ENCODE measurements around the gene FCN2.

The FCN2 gene

GRCh38 chr9:134880484-134881312 lies at the start of gene FCN2:
TSS of gene FCN2 (plus strand) at chr9:134880810. CDS start at chr9:134880822, 12 bp downstream.
- DNase-seq (ENCODE audit: low read depth) = no peak

DNA sequence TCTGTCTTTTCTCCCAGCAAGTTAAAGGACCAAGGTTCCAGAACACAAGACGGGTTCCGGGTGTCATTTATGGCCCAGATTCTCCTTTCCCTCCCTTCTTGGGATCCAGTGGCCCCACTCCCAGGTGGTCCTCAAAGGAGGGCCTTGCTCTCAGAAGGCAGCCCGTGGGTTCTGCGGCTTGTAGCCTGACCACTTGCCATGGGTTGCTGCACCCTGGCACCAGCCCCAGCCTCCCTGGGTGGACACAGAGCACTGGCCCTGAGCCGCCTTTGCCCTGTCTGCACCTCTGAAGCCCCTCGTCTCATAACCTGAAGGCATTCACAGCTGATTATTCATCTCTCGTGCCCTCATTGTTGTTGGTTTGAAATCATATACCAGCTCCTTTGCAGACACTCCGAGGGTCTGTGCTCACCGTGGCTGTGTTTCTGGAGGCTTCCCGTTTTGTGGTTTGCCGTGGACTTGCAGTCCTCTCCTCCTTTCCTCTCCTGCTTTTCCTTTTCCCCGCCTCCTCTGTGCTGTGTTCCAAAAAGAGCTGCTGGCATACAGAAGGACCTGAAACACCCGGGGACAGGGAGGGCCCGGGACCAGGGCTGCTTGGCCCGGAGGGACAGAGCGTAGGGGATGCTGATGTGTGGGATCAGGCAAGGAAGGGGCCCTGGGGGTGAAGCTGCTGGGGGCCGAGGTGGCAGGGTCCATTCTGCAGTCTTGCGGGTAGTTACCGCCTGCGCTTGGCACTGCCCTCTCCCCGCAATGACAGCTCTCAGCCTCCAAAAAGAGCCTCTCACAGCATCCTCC lies 49.5 kb upstream of the FCN2 start:
- DNase-seq (ENCODE audit: low read depth) = no peak

DNA sequence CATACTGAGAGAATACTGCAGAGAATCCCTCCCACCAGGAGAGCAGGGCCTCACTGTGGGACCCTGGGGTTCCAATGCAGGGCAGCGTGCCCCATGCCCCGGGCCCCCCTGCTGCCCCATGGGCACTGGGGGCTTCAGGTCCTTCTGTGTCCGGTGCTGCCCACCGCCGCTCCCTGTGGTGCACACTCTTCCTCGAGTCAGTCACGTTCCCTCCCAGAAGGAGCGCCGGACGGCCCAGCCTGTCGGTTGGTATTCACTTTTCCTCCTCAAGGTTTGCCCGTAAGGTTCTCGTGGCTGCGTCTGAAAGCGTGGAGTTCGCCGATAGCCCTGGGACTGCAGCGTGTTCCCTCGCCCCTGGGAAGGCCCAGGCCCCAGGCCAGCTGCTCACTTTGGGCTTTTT lies 48.1 kb upstream of the FCN2 start:
- DNase-seq (ENCODE audit: low read depth) = no peak

GRCh38 chr9:134833294-134833880 lies 47.2 kb upstream of the FCN2 start:
- DNase-seq (ENCODE audit: low read depth) = no peak

- no peak for DNase-seq (ENCODE audit: low read depth)
These were observed 46.2 kb upstream of the FCN2 start for GRCh38 chr9:134834217-134834956.

GRCh38 chr9:134834957-134835419 lies 45.6 kb upstream of the FCN2 start:
- DNase-seq (ENCODE audit: low read depth) = no peak

DNA sequence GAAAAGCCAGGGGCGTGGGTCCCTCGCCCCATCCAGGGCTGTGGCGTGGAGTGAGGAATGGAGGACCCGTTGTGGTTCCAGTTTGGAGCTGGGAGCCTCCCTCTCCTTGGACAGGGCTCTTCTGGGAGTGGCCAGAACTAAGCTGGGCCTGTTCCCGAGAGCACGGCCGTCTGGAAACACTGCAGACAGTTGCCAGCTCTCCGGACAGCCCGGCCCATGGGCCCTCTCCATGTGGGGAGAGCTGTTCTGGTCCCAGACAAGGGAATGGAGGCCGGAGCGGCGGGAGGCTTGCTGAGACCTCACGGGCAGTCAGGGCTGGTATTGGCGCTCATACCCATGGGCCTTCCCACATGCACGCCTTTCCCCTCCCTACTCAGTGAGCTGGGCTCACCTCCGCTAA lies 45.2 kb upstream of the FCN2 start:
- no peak for DNase-seq (ENCODE audit: low read depth)

DNA sequence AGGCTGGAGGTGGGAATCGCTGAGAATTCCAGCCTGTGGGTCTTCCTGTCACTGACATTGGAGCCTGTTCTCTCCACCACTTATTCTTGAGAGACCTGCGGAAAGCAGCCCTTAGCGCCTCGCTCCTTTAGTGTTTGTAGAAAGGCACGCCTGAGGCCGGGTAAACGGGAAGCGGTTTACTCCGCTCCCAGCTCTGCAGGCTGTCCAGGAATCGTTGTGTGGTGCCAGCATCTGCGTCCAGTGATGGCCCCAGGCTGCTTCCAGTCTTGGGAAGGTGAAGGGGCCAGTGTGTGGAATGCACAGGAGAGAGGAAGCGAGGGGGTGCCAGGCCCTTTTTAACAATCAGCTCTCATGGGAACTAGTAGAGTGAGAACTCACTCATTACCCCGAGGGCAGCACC lies 44.6 kb upstream of the FCN2 start:
- no peak for DNase-seq (ENCODE audit: low read depth)

DNA sequence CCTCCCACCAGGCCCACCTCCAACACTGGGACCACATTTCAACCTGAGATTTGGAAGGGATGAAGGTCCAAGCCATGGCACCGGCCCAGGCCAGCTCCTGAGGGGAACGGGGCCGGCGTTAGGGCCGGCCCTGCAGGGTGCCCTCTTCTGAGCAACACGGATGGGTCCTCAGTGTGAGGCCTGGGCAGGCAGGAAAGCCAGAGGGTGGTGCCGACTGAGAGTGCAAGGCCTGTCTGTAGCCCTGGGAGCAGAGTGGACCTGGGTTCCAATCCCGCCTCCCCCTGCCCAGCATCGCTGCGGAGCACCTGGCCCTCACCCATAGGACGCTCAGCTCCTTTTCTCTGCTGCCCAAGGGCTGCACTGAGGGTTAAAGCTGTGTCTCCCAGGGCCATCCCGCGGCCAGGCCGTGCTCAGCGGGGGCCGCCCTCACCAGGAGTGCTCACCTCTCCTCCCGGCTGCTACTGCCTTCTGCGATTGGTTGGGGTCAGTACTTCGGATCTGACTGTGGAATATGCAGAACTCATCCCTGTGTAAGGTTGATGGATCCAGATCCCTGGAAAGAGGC lies 44.1 kb upstream of the FCN2 start:
- DNase-seq (ENCODE audit: low read depth) = no peak

- DNase-seq (ENCODE audit: low read depth) = no peak
These were observed 43.1 kb upstream of the FCN2 start for GRCh38 chr9:134837529-134837928.

- DNase-seq (ENCODE audit: low read depth) = no peak
These were observed 41.8 kb upstream of the FCN2 start for GRCh38 chr9:134838651-134839454.

- DNase-seq (ENCODE audit: low read depth) = no peak
These were observed 41.0 kb upstream of the FCN2 start for GRCh38 chr9:134839455-134840125.

- no peak for DNase-seq (ENCODE audit: low read depth)
These were observed 40.1 kb upstream of the FCN2 start for GRCh38 chr9:134840511-134840910.

DNA sequence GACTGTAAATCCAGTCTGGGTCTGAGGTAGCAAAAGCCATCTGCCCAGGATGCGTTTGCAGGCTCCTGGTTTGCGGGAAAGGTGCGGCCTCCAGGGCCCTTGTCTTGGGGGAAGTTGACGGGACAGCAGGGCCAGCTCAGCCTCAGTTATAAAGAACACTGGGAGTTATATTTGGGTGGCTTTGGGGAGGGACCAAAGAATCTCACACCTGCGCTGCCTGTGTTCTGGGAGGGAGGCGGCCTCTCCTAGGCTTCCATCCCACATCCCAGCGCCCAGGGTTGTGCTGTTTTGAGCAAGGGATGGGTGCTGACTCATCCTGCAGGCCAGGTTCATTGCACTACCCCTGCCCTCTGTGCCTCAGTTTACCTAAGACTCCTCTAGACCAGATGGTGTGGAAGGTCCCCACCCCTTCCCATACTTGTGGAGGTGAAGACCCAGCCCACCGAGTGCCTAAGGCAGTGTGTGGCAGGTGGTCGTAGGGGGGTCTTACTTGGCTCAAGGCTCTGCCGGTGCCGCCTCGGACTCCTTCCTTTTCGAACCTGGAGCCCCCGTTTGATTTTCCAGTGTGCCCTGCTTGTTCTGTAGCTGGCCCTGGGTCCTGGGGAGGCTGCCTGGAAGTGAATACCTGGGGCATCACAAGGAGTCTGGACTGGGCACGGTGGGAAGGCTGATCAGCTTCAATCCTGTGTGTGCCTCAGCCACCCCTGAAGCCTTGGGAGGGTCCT lies 39.3 kb upstream of the FCN2 start:
- no peak for DNase-seq (ENCODE audit: low read depth)

DNA sequence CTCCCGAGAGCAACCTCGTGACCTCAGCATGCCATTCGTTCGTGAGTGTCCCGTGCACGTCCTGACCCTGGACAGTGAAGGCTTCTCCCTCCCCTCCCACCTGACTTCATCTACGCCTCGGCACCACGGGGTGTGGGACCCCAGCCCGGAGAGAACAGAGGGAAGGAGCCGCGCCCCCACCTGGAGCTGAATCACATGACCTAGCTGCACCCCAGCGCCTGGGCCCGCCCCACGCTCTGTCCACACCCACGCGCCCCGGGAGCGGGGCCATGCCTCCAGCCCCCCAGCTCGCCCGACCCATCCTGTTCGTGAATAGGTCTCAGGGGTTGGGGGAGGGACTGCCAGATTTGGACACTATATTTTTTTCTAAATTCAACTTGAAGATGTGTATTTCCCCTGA lies 38.3 kb upstream of the FCN2 start:
- DNase-seq (ENCODE audit: low read depth) = no peak

DNA sequence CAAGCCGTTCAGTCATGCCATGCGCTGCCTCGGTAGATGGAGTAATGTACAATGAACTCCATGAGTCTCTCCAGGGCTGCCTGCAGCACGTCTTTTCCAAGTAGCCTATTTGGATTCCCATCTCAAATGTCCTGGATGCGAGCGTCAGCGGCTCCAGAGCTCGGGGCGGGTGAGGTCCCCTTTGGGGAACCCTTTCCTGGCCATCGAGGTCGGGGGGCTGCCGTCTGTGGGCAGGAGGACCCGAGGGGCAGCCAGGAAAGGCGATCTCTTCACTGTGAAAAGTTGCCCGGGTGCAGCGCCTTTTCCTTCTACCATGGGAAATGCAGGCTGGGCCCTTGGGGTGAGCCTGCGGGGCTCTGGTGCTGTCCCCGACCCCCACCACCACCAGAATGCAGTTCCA lies 36.9 kb upstream of the FCN2 start:
- DNase-seq (ENCODE audit: low read depth) = no peak

- DNase-seq (ENCODE audit: low read depth) = no peak
These were observed 35.8 kb upstream of the FCN2 start for GRCh38 chr9:134844821-134845220.

DNA sequence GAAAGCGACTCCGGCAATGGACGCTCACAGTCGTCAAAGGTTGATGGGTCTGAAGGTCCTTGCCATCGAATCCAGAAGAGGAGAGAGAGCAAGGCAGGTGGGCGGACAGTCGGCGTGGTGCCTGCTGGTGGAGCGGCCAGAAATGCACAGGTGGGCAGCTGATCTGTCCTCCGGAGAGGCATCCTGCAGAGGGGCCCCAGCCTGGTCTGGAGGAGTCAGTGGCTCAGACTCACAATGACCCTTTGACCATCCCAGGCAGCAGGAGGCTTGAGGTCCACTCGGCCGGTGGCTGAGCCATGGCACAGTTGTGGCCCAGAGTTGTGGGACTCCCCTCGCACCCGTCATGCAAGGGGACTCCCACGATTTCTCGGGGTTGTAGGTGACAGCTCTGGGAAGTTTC lies 34.4 kb upstream of the FCN2 start:
- DNase-seq (ENCODE audit: low read depth) = no peak

DNA sequence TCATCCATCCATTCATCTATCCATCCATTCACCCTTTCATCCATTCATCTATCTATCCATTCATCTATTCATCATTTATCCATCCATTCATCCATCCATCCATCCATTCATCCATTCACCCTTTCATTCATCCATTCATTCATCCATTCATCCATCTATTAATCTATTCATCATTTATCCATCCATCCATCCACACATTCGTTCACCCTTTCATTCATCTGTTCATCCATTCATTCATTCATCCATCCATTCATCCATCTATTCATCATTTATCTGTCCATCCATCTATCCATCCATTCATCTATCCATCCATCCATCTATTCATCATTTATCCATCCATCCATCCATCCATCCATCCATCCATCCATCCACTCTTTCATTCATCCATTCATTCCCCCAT lies 33.9 kb upstream of the FCN2 start:
- DNase-seq (ENCODE audit: low read depth) = no peak

DNA sequence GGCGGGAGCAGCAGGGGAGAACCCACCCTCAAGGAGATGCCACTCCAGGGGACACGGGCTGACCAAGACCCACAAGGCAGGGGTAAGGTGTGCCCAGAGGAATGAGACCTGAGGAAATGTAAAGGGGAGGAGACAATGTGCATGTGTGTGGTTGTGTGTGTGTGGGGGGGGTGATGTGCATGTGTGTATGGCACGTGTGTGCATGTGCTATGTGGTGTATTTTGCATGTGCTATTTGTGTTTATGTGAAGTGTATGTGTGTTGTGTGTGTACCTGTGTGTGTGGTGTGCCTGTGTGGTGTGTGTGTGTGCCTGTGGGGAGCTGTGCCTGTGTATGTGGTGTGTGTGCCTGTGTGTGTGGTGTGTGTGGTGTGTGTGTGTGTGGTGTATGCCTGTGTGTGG lies 33.5 kb upstream of the FCN2 start:
- no peak for DNase-seq (ENCODE audit: low read depth)

All from stimulated activated CD8-positive, alpha-beta memory T cell treated with anti-CD3 and anti-CD28 coated beads, Interleukin-4, amount 100 ng/mL, for 24 hours (primary cell).